ENCODE data around the gene SDK2.

DNA sequence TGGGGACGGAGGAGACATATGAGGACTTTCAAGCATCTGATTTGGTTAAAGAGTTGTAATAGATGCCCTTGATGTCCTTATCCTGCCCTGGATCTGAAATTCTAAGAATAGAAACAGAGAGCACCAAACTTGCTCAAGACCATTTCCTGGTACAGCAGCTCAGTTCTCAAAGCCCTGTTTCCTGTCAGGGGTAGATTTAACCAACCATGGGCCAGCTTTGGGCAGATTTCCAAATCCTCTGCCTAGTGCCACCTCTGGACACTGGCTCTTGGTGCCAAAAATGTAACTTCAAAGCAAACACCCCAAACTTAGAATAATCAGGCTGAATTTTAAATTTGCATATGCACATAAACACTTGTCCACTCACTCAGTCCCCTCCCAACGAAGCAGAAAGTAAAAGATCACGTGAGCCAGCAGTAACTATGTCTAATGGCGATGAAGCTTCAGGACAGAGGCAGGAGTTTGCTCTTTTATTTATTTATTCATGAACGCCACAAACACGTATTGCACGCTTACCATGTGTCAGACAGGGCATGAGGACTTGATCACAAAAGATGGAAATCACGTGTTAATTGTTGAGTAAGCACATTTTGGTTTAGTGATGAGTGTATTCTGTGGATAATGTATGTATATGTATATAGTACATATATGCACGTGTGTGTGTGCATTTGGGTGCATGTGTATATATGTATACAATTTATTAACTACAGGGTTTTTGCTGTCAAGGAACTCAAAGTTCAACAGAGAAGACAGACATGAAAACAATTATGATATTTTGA, 23.1 kb upstream of the SDK2 start:
- TF ChIP-seq, protein P1, sequence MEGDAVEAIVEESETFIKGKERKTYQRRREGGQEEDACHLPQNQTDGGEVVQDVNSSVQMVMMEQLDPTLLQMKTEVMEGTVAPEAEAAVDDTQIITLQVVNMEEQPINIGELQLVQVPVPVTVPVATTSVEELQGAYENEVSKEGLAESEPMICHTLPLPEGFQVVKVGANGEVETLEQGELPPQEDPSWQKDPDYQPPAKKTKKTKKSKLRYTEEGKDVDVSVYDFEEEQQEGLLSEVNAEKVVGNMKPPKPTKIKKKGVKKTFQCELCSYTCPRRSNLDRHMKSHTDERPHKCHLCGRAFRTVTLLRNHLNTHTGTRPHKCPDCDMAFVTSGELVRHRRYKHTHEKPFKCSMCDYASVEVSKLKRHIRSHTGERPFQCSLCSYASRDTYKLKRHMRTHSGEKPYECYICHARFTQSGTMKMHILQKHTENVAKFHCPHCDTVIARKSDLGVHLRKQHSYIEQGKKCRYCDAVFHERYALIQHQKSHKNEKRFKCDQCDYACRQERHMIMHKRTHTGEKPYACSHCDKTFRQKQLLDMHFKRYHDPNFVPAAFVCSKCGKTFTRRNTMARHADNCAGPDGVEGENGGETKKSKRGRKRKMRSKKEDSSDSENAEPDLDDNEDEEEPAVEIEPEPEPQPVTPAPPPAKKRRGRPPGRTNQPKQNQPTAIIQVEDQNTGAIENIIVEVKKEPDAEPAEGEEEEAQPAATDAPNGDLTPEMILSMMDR (IDR thresholded peaks at IDR 0.05; ENCODE audit: low read length) = no peak
- no peak for TF ChIP-seq EZH2 (optimal IDR thresholded peaks at IDR 0.05; ENCODE audit: low read depth, low read length)

Data from MM.1S (cell line).